LNCaP clone FGC (cell line): ENCODE data around the gene CHI3L1.

ENCODE experiments used
- DNase-seq: peaks from one replicate; pipeline ENCODE4 v3.0.0-alpha.2; 2011; ENCODE audit warnings: low read depth
- H3K4me3 ChIP-seq: 2 replicates; pipeline ENCODE4 v1.5.1; 2011; ENCODE audit warnings: mild to moderate bottlenecking, low read depth, low read length, control low read depth
- TF ChIP-seq, protein P1 (sequence below): IDR thresholded peaks from 2 replicates; pipeline ENCODE4 v1.5.1; 2012; ENCODE audit warnings: mild to moderate bottlenecking; ENCODE audit not compliant: control insufficient read depth, insufficient read depth; ENCODE audit errors: extremely low read depth

Gene CHI3L1

DNA sequence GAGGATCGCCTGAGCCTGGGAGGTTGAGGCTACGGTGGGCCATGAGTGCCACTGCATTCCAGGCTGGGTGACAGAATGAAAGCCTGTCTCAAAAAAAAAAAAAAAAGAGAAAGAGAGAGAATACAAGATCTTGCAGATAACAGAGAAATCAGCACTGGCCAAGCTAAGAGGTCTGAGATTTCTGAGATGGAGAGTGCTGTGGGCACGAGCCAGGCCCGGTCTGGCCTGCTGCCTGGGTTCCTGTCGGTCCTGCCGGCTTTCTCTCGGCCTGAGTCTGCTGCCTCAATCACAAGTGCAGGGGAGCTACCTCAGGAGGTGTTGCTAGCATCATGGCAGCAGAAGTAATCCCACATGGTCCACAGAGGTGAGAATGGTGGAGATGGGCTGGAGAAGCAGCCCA lies 40.0 kb downstream of the CHI3L1 start:
- no peak for DNase-seq
- H3K4me3 ChIP-seq, result no peak overlapping the region
- TF ChIP-seq, protein P1, sequence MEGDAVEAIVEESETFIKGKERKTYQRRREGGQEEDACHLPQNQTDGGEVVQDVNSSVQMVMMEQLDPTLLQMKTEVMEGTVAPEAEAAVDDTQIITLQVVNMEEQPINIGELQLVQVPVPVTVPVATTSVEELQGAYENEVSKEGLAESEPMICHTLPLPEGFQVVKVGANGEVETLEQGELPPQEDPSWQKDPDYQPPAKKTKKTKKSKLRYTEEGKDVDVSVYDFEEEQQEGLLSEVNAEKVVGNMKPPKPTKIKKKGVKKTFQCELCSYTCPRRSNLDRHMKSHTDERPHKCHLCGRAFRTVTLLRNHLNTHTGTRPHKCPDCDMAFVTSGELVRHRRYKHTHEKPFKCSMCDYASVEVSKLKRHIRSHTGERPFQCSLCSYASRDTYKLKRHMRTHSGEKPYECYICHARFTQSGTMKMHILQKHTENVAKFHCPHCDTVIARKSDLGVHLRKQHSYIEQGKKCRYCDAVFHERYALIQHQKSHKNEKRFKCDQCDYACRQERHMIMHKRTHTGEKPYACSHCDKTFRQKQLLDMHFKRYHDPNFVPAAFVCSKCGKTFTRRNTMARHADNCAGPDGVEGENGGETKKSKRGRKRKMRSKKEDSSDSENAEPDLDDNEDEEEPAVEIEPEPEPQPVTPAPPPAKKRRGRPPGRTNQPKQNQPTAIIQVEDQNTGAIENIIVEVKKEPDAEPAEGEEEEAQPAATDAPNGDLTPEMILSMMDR, result no peak

DNA sequence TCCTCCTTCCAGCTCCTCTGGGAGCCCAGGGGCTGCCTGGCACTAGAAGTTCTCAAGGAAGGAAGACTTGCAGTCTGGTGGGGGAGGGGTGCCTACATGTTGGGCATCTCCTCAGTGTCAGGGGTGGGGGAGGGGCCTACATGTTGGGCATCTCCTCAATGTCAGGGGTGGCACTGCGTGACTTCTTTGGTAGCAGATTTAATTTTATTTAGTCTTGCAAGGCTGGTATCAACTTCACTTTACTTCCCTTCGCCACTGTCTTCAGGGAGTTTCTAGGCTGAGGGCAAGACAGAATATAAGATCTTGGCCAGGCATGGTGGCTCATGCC lies 40.5 kb downstream of the CHI3L1 start:
- TF ChIP-seq, protein P1, result no peak
- no peak overlapping the region for H3K4me3 ChIP-seq
- no peak for DNase-seq

DNA sequence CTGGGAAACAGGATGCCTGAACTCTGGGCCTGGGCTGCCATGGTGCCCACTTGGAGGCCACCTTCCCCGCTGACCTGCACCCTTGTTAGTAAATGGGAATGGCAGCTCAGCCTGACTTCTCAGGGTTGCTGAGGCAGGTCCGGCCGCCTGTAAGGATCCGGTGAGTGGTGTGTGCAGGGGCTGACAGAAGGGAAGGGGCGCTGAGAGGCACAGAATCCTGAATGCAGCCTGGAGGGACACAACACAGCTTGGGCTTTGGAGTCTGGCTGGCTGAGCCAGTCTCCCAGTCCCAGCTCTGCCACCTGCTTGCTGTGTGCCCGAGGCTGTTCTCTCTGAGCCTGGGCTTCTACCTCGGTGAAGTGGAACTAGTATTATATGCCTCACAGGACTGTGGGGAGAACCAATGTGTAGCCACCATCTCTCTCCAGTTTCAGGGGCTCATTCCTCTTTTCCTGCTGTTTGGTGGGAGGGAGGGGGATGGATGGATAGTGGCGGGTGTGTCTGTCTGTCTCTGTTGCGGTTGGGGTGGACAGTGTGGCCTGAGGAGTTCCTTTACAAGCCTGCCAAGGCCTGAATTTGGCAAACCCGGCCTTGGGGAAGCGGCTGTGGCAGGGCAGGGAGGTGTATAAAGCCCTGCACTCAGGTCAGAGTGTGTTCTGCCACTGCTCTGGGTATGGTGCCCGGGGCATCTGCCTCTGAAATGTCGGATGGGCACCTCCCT lies 41.0 kb downstream of the CHI3L1 start:
- H3K4me3 ChIP-seq, result no peak overlapping the region
- DNase-seq, result no peak

DNA sequence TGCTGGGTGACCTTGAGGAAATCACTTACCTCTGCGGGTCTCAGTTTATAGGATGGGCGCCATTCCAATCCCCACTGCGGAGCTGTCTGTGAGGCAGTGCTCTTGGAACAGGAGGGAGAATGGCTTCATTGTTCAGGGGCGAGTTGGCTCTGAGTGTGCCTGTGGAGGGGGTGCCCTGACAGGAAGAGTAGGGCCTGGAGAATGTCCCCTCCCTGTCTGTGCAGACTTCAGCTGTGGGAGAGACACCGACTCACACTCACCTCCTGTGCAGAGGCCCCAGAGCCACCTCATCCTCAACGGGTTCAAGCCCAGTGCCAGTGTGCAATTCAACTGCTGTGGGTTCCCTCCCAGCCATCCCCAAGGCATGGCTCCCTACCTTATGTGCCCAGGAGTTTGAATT lies 41.8 kb downstream of the CHI3L1 start:
- no peak for DNase-seq
- H3K4me3 ChIP-seq, result no peak overlapping the region
- TF ChIP-seq, protein P1, result no peak

More for the DNA sequence above, 41.0 kb downstream of the CHI3L1 start:
- TF ChIP-seq, protein P1, result no peak

DNA sequence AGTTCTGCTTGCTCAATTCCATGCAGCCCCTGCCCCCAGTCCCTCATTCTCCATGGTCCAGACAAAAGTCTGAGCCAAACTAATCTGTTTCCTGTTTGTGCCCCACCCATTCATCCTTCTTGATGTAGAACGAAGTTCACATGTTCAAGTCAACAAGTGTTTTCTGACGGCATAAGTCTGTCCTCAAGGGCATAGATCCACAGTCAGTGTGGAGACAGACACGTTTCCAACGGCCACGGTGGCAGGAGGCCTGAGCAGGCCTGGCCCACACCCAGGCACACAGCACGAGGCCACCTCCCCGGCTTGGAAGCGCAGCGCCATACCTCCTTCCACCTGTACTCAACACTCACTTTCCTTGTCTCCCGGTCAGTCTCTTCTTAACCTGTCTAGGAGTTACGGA lies 42.9 kb downstream of the CHI3L1 start:
- no peak overlapping the region for H3K4me3 ChIP-seq
- TF ChIP-seq, protein P1, result no peak
- DNase-seq, result no peak

DNA sequence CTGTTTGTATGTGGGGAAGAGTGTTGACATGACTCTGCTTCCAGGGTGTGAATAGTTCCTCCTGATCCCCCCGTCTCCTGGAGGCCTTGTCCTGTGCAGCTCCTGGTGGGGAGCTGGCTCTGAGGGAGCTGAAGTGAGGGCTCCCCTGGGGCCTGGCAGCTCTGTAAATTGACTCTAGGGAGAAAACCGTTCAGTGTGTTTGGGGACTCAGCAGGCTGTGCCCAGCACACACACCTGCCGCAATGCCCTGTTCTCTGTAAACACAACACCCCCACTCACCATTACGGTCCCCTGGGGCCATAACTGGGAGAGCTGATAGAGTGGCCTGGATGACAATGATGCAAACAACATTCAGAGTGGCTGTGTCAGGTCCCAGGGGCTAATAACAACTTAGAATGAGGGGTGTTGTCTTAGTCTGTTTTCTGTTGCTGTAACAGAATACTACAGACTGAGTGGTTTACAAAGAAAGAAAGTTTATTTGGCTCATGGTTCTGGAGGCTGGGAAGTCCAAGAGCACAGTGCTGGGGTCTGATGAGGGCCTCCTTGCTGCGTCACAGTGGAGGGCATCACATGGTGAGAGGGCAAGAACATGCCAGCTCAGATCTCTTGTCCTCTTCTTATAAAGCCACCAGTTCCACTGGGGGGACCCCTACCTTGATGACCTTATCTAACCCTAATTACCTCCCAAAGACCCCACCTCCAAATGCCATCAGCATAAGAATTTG lies 43.7 kb downstream of the CHI3L1 start:
- no peak for DNase-seq
- TF ChIP-seq, protein P1, result no peak
- no peak overlapping the region for H3K4me3 ChIP-seq
